Measurements from ENCODE around the gene ENOX1.

ENOX1 gene

GRCh38 chr13:43376596-43376995 lies 410.2 kb downstream of the ENOX1 start:
- Histone ChIP-seq H3K79me2 (ENCODE audit: control insufficient read depth, insufficient read depth, low read length, unreplicated experiment) (no peaks in the 10 kb centered on the region), H3K4me1 (ENCODE audit: control insufficient read depth, insufficient read depth, low read length, unreplicated experiment) (no peaks in the 10 kb centered on the region)

GRCh38 chr13:43375797-43376465 lies 410.8 kb downstream of the ENOX1 start:
- Histone ChIP-seq H2AFZ (ENCODE audit: low read length, unreplicated experiment) (no peak overlapping the region), H3K27ac (ENCODE audit: low read depth, low read length) (no peak overlapping the region), H3K79me2 (ENCODE audit: control insufficient read depth, insufficient read depth, low read length, unreplicated experiment) (no peaks in the 10 kb centered on the region), H3K36me3 (ENCODE audit: insufficient read depth, low read length) (no peaks in the 10 kb centered on the region), H3K4me3 (ENCODE audit: low read depth, low read length) (no peak overlapping the region), H3K27me3 (ENCODE audit: insufficient read depth, low read length) (no peaks in the 10 kb centered on the region), H3K4me1 (ENCODE audit: control insufficient read depth, insufficient read depth, low read length, unreplicated experiment) (no peaks in the 10 kb centered on the region)

More at GRCh38 chr13:43376596-43376995, 410.2 kb downstream of the ENOX1 start:
- H3K4me3 ChIP-seq (ENCODE audit: low read depth, low read length) = no peak overlapping the region
- no peaks in the 10 kb centered on the region for H3K36me3 ChIP-seq (ENCODE audit: insufficient read depth, low read length)
- H3K27ac ChIP-seq (ENCODE audit: low read depth, low read length) = no peak overlapping the region
- H2AFZ ChIP-seq (ENCODE audit: low read length, unreplicated experiment) = no peak overlapping the region
- no peaks in the 10 kb centered on the region for H3K27me3 ChIP-seq (ENCODE audit: insufficient read depth, low read length)

- H3K27me3 ChIP-seq (ENCODE audit: insufficient read depth, low read length) = no peaks in the 10 kb centered on the region
- no peak overlapping the region for H3K27ac ChIP-seq (ENCODE audit: low read depth, low read length)
- no peaks in the 10 kb centered on the region for H3K4me1 ChIP-seq (ENCODE audit: control insufficient read depth, insufficient read depth, low read length, unreplicated experiment)
- H2AFZ ChIP-seq (ENCODE audit: low read length, unreplicated experiment) = no peak overlapping the region
- H3K36me3 ChIP-seq (ENCODE audit: insufficient read depth, low read length) = no peaks in the 10 kb centered on the region
- H3K4me3 ChIP-seq (ENCODE audit: low read depth, low read length) = no peak overlapping the region
- no peaks in the 10 kb centered on the region for H3K79me2 ChIP-seq (ENCODE audit: control insufficient read depth, insufficient read depth, low read length, unreplicated experiment)
These were observed 412.2 kb downstream of the ENOX1 start for GRCh38 chr13:43374621-43375020.

- no peaks in the 10 kb centered on the region for H3K4me1 ChIP-seq (ENCODE audit: control insufficient read depth, insufficient read depth, low read length, unreplicated experiment)
- no peaks in the 10 kb centered on the region for H3K27me3 ChIP-seq (ENCODE audit: insufficient read depth, low read length)
- no peak overlapping the region for H3K4me3 ChIP-seq (ENCODE audit: low read depth, low read length)
- no peak overlapping the region for H3K27ac ChIP-seq (ENCODE audit: low read depth, low read length)
- H3K79me2 ChIP-seq (ENCODE audit: control insufficient read depth, insufficient read depth, low read length, unreplicated experiment) = no peaks in the 10 kb centered on the region
- H2AFZ ChIP-seq (ENCODE audit: low read length, unreplicated experiment) = no peak overlapping the region
- no peaks in the 10 kb centered on the region for H3K36me3 ChIP-seq (ENCODE audit: insufficient read depth, low read length)
These were observed 413.4 kb downstream of the ENOX1 start for GRCh38 chr13:43373400-43373799.

- Histone ChIP-seq H3K27ac (ENCODE audit: low read depth, low read length) (no peak overlapping the region), H3K36me3 (ENCODE audit: insufficient read depth, low read length) (no peaks in the 10 kb centered on the region), H3K4me3 (ENCODE audit: low read depth, low read length) (no peak overlapping the region), H3K4me1 (ENCODE audit: control insufficient read depth, insufficient read depth, low read length, unreplicated experiment) (no peaks in the 10 kb centered on the region), H3K79me2 (ENCODE audit: control insufficient read depth, insufficient read depth, low read length, unreplicated experiment) (no peaks in the 10 kb centered on the region), H2AFZ (ENCODE audit: low read length, unreplicated experiment) (no peak overlapping the region), H3K27me3 (ENCODE audit: insufficient read depth, low read length) (no peaks in the 10 kb centered on the region)
These were observed 415.9 kb downstream of the ENOX1 start for GRCh38 chr13:43370842-43371241.

- peaks cover 7% of the 10 kb centered on the region for H3K4me1 ChIP-seq (ENCODE audit: control insufficient read depth, insufficient read depth, low read length, unreplicated experiment)
- H2AFZ ChIP-seq (ENCODE audit: low read length, unreplicated experiment) = no peak overlapping the region
- H3K27me3 ChIP-seq (ENCODE audit: insufficient read depth, low read length) = no peaks in the 10 kb centered on the region
- H3K79me2 ChIP-seq (ENCODE audit: control insufficient read depth, insufficient read depth, low read length, unreplicated experiment) = no peaks in the 10 kb centered on the region
- H3K36me3 ChIP-seq (ENCODE audit: insufficient read depth, low read length) = no peaks in the 10 kb centered on the region
- H3K27ac ChIP-seq (ENCODE audit: low read depth, low read length) = no peak overlapping the region
- H3K4me3 ChIP-seq (ENCODE audit: low read depth, low read length) = no peak overlapping the region
These were observed 417.5 kb downstream of the ENOX1 start for GRCh38 chr13:43369319-43369718.

GRCh38 chr13:43368003-43368402 lies 418.8 kb downstream of the ENOX1 start:
- Histone ChIP-seq H3K27ac (ENCODE audit: low read depth, low read length) (no peak overlapping the region), H3K36me3 (ENCODE audit: insufficient read depth, low read length) (no peaks in the 10 kb centered on the region), H3K27me3 (ENCODE audit: insufficient read depth, low read length) (no peaks in the 10 kb centered on the region), H2AFZ (ENCODE audit: low read length, unreplicated experiment) (peak overlapping the region; percentile 77), H3K4me3 (ENCODE audit: low read depth, low read length) (peak overlapping the region; percentile 55), H3K79me2 (ENCODE audit: control insufficient read depth, insufficient read depth, low read length, unreplicated experiment) (no peaks in the 10 kb centered on the region), H3K4me1 (ENCODE audit: control insufficient read depth, insufficient read depth, low read length, unreplicated experiment) (peaks cover 17% of the 10 kb centered on the region)

GRCh38 chr13:43365039-43365344 lies 421.8 kb downstream of the ENOX1 start:
- H3K4me3 ChIP-seq (ENCODE audit: low read depth, low read length) = no peak overlapping the region
- H3K27ac ChIP-seq (ENCODE audit: low read depth, low read length) = no peak overlapping the region
- H3K79me2 ChIP-seq (ENCODE audit: control insufficient read depth, insufficient read depth, low read length, unreplicated experiment) = no peaks in the 10 kb centered on the region
- no peaks in the 10 kb centered on the region for H3K27me3 ChIP-seq (ENCODE audit: insufficient read depth, low read length)
- peaks cover 20% of the 10 kb centered on the region for H3K4me1 ChIP-seq (ENCODE audit: control insufficient read depth, insufficient read depth, low read length, unreplicated experiment)
- no peaks in the 10 kb centered on the region for H3K36me3 ChIP-seq (ENCODE audit: insufficient read depth, low read length)
- peak overlapping the region; percentile 82 for H2AFZ ChIP-seq (ENCODE audit: low read length, unreplicated experiment)

- H3K36me3 ChIP-seq (ENCODE audit: insufficient read depth, low read length) = no peaks in the 10 kb centered on the region
- peak overlapping the region; percentile 82 for H2AFZ ChIP-seq (ENCODE audit: low read length, unreplicated experiment)
- no peaks in the 10 kb centered on the region for H3K79me2 ChIP-seq (ENCODE audit: control insufficient read depth, insufficient read depth, low read length, unreplicated experiment)
- peak overlapping the region; percentile 61 for H3K4me3 ChIP-seq (ENCODE audit: low read depth, low read length)
- H3K27me3 ChIP-seq (ENCODE audit: insufficient read depth, low read length) = no peaks in the 10 kb centered on the region
- peaks cover 20% of the 10 kb centered on the region for H3K4me1 ChIP-seq (ENCODE audit: control insufficient read depth, insufficient read depth, low read length, unreplicated experiment)
- H3K27ac ChIP-seq (ENCODE audit: low read depth, low read length) = peak overlapping the region; percentile 50
These were observed 422.3 kb downstream of the ENOX1 start for GRCh38 chr13:43364210-43365038.

GRCh38 chr13:43363156-43363953 lies 423.4 kb downstream of the ENOX1 start:
- no peaks in the 10 kb centered on the region for H3K27me3 ChIP-seq (ENCODE audit: insufficient read depth, low read length)
- H3K4me1 ChIP-seq (ENCODE audit: control insufficient read depth, insufficient read depth, low read length, unreplicated experiment) = peaks cover 20% of the 10 kb centered on the region
- H3K36me3 ChIP-seq (ENCODE audit: insufficient read depth, low read length) = no peaks in the 10 kb centered on the region
- peak overlapping the region; percentile 50 for H3K27ac ChIP-seq (ENCODE audit: low read depth, low read length)
- H2AFZ ChIP-seq (ENCODE audit: low read length, unreplicated experiment) = peak overlapping the region; percentile 82
- H3K79me2 ChIP-seq (ENCODE audit: control insufficient read depth, insufficient read depth, low read length, unreplicated experiment) = no peaks in the 10 kb centered on the region
- H3K4me3 ChIP-seq (ENCODE audit: low read depth, low read length) = peak overlapping the region; percentile 61

Data from ACC112 (cell line).